ENCODE measurements around the gene STOX1. TPM values are rescaled to one million over a fixed set of nuclear protein-coding genes. Genes with fewer than 3 reads are reported as not detected.

STOX1 gene
- total and polyA plus RNA-seq, 10 of the 15 experiments (the other 5 are each of a cell fraction or from before 2014, with no cell fraction given), result 0.18 to 1.2 (median 0.67) TPM; not detected in 1

DNA sequence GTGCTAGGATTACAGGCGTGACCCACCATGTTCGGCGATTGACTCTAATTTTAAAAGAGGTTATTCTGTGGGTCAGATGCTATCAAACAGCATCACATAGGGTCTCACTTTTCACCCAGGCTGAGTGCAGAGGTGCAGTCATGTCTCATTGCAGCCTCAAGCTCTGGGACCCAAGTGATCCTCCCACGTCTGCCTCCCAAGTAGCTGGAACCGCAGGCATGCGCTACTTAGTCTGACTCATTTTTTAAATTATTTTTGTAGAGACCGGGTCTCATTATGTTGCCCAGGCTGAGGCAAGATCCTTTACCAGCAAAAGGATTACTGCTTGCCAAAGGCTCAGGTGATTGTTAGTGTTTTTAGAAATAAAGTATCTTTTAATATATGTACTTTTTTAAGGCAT, 42.9 kb upstream of the STOX1 start (continued):
- TF ChIP-seq, protein P1, sequence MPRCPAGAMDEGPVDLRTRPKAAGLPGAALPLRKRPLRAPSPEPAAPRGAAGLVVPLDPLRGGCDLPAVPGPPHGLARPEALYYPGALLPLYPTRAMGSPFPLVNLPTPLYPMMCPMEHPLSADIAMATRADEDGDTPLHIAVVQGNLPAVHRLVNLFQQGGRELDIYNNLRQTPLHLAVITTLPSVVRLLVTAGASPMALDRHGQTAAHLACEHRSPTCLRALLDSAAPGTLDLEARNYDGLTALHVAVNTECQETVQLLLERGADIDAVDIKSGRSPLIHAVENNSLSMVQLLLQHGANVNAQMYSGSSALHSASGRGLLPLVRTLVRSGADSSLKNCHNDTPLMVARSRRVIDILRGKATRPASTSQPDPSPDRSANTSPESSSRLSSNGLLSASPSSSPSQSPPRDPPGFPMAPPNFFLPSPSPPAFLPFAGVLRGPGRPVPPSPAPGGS (IDR thresholded peaks at IDR 0.05; ENCODE audit: borderline replicate concordance, insufficient read depth, low read depth, low read length, poor library complexity, severe bottlenecking), result no peak
- no peak for TF ChIP-seq BRCA1 (IDR thresholded peaks at IDR 0.05; ENCODE audit: low read depth, low read length)
- TF ChIP-seq, protein P2, sequence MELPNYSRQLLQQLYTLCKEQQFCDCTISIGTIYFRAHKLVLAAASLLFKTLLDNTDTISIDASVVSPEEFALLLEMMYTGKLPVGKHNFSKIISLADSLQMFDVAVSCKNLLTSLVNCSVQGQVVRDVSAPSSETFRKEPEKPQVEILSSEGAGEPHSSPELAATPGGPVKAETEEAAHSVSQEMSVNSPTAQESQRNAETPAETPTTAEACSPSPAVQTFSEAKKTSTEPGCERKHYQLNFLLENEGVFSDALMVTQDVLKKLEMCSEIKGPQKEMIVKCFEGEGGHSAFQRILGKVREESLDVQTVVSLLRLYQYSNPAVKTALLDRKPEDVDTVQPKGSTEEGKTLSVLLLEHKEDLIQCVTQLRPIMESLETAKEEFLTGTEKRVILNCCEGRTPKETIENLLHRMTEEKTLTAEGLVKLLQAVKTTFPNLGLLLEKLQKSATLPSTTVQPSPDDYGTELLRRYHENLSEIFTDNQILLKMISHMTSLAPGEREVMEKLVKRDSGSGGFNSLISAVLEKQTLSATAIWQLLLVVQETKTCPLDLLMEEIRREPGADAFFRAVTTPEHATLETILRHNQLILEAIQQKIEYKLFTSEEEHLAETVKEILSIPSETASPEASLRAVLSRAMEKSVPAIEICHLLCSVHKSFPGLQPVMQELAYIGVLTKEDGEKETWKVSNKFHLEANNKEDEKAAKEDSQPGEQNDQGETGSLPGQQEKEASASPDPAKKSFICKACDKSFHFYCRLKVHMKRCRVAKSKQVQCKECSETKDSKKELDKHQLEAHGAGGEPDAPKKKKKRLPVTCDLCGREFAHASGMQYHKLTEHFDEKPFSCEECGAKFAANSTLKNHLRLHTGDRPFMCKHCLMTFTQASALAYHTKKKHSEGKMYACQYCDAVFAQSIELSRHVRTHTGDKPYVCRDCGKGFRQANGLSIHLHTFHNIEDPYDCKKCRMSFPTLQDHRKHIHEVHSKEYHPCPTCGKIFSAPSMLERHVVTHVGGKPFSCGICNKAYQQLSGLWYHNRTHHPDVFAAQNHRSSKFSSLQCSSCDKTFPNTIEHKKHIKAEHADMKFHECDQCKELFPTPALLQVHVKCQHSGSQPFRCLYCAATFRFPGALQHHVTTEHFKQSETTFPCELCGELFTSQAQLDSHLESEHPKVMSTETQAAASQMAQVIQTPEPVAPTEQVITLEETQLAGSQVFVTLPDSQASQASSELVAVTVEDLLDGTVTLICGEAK (IDR thresholded peaks at IDR 0.05; ENCODE audit: borderline replicate concordance), result no peak
- TF ChIP-seq SIX5 (IDR thresholded peaks at IDR 0.05; ENCODE audit: low read depth, low read length, severe bottlenecking), result no peak

DNA sequence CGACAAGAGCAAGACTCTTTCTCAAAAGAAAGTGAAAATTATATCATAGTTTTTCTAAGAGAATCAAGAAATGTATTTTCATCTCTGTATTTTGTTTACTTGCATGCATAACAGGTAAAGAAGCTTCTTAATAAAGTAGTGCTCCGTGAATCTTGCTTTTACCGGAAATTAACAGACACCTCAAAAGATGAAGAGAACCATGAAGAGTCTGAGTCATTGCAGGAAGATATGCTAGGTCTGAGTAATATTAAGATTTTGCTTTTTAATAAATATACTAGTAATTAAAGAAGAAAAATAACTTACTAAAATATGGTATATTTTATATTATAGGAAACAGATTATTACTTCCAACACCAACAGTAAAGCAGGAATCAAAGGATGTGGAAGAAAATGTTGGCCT, 39.5 kb upstream of the STOX1 start:
- Histone ChIP-seq H3K36me3 (ENCODE audit: control insufficient read depth in 2 of 2, insufficient read depth in 2 of 2, low read length in 1 of 2) (peaks cover 0 to 59% of the 10 kb centered on the region in 2 experiments), H3K27me3 (replicated peaks in 1 of 2; ENCODE audit: control insufficient read depth in 2 of 2, insufficient read depth in 2 of 2, low read length in 1 of 2) (no peaks in the 10 kb centered on the region), H3K9me3 (replicated peaks; ENCODE audit: control insufficient read depth, insufficient read depth, low read length) (no peaks in the 10 kb centered on the region), H3K4me3 (no peak overlapping the region), H4K20me1 (ENCODE audit: control insufficient read depth, insufficient read depth) (no peaks in the 10 kb centered on the region), H3K4me2 (ENCODE audit: control insufficient read depth, insufficient read depth) (no peak overlapping the region), H3K9ac (ENCODE audit: control insufficient read depth, insufficient read depth, low read length) (no peak overlapping the region), H3K27ac (ENCODE audit: control insufficient read depth, insufficient read depth) (no peak overlapping the region), H3K79me2 (ENCODE audit: control insufficient read depth, insufficient read depth, low read length) (no peaks in the 10 kb centered on the region), H3K4me1 (ENCODE audit: control insufficient read depth, insufficient read depth, low read length) (no peaks in the 10 kb centered on the region), H2AFZ (ENCODE audit: control insufficient read depth, low read depth, low read length) (no peak overlapping the region)
- ChIA-PET SMC1A (ENCODE audit: uncharacterized antibody, unreplicated experiment) (interaction anchor here (1.6 kb wide), 1 partner anchor 238 kb away, joined by 3 read pairs; no protein-coding TSS in a partner anchor), POLR2A (interaction anchor here (1.0 kb wide), 1 partner anchor 66 kb away, joined by 3 read pairs; no protein-coding TSS in a partner anchor), RAD21 (ENCODE audit: unreplicated experiment) (no interaction called here), CTCF (no interaction called here)
- FAIRE-seq, result no peak
- DNase-seq (ENCODE audit: low read depth, low spot score), result no peak
- ATAC-seq, result no peak
- BruUV-seq (replicated peaks), result no TSS peak
- intact Hi-C loops (cut with micrococcal nuclease; ENCODE audit: unreplicated experiment) (no loop called here), in situ Hi-C loops (cut with MboI) (no loop called here)
- TF ChIP-seq NR2F1 (conservative IDR thresholded peaks at IDR 0.05) (no peak), JUNB (IDR thresholded peaks at IDR 0.05) (peak; percentile 68; the same call in 1 of the 2 replicates), MTA3 (IDR thresholded peaks at IDR 0.05; ENCODE audit: borderline replicate concordance, low read length) (no peak), ZZZ3 (IDR thresholded peaks at IDR 0.05; ENCODE audit: control insufficient read depth, insufficient read length, low read depth) (no peak)
- 10% methylated on average over 3 of the region's 3 CpGs for WGBS (ENCODE audit: insufficient coverage, insufficient replicate concordance, low lambda C conversion rate, missing lambda C conversion rate)

Measured in GM12878 (cell line).